ENCODE data around the gene REC114.

Gene REC114

GRCh38 chr15:73607405-73607804 is 164.4 kb downstream of the REC114 start:
- H3K4me3 ChIP-seq (ENCODE audit: low read depth, low read length), result no peak overlapping the region
- no peak for TF ChIP-seq CTCF (IDR thresholded peaks at IDR 0.05; ENCODE audit: low read depth, low read length)

- TF ChIP-seq CTCF (IDR thresholded peaks at IDR 0.05; ENCODE audit: low read depth, low read length), result no peak
- H3K4me3 ChIP-seq (ENCODE audit: low read depth, low read length), result no peak overlapping the region
Measured at GRCh38 chr15:73607843-73608242, 164.9 kb downstream of the REC114 start.

- H3K4me3 ChIP-seq (ENCODE audit: low read depth, low read length), result no peak overlapping the region
- TF ChIP-seq CTCF (IDR thresholded peaks at IDR 0.05; ENCODE audit: low read depth, low read length), result no peak
Measured at GRCh38 chr15:73608475-73608874, 165.5 kb downstream of the REC114 start.

GRCh38 chr15:73608941-73609340 is 166.0 kb downstream of the REC114 start:
- TF ChIP-seq CTCF (IDR thresholded peaks at IDR 0.05; ENCODE audit: low read depth, low read length), result no peak

More at GRCh38 chr15:73608941-73609340, 166.0 kb downstream of the REC114 start:
- H3K4me3 ChIP-seq (ENCODE audit: low read depth, low read length), result no peak overlapping the region
